ENCODE results near the gene HBZ. TPM values are rescaled to one million over a fixed set of nuclear protein-coding genes. Genes with fewer than 3 reads are reported as not detected.

Gene HBZ
- total and polyA plus RNA-seq, 4 donors: 0.09 to 9.2 (median 0.37) TPM; not detected in 1

DNA sequence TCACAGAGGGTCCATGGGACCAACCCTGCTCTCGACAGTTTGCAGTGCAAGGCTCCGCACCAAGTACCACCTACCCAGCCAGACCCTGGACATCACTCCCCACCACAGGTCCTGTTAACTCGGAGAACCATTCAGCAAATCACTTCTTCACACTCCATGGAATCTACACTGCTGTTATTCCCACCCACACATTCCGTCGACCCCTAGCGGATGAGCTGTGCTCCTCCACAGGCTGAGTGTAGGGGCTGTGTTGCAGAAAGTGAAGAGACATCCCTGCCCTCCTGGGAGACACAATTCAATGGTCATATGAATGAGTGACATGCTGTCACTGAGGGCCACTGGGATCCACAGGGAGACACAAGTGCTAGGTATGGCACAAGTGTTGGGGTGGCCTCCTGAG is 46.9 kb upstream of the HBZ start:
- TF ChIP-seq, protein P1, sequence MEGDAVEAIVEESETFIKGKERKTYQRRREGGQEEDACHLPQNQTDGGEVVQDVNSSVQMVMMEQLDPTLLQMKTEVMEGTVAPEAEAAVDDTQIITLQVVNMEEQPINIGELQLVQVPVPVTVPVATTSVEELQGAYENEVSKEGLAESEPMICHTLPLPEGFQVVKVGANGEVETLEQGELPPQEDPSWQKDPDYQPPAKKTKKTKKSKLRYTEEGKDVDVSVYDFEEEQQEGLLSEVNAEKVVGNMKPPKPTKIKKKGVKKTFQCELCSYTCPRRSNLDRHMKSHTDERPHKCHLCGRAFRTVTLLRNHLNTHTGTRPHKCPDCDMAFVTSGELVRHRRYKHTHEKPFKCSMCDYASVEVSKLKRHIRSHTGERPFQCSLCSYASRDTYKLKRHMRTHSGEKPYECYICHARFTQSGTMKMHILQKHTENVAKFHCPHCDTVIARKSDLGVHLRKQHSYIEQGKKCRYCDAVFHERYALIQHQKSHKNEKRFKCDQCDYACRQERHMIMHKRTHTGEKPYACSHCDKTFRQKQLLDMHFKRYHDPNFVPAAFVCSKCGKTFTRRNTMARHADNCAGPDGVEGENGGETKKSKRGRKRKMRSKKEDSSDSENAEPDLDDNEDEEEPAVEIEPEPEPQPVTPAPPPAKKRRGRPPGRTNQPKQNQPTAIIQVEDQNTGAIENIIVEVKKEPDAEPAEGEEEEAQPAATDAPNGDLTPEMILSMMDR (IDR thresholded peaks at IDR 0.05; ENCODE audit: control extremely low read depth, extremely low read depth): no peak
- ATAC-seq (ENCODE audit: insufficient read depth, low FRiP score): no peak
- Histone ChIP-seq H3K4me1 (ENCODE audit: control insufficient read depth in 5 of 5, insufficient read depth in 5 of 5, low read length in 5 of 5) (peaks cover 0 to 15% (median 2%) of the 10 kb centered on the region in 5 donors), H3K4me3 (no peak overlapping the region), H3K9me3 (ENCODE audit: control insufficient read depth in 4 of 4, insufficient read depth in 3 of 4, low read length in 3 of 4) (no peaks in the 10 kb centered on the region), H3K27ac (ENCODE audit: low read depth in 1 of 2, low read length in 1 of 2) (no peak overlapping the region), H3K9ac (ENCODE audit: insufficient read depth in 1 of 2, low read length in 2 of 2) (no peak overlapping the region), H3K27me3 (ENCODE audit: control insufficient read depth in 3 of 3, insufficient read depth in 3 of 3, low read length in 2 of 3) (no peaks in the 10 kb centered on the region), H3K36me3 (ENCODE audit: control insufficient read depth in 4 of 4, insufficient read depth in 4 of 4, low read length in 4 of 4) (peaks cover 11 to 16% (median 15%) of the 10 kb centered on the region in 4 donors)
- WGBS, 2 donors: 93 to 97% methylated on average over 6 of the region's 6 CpGs
- DNase-seq: no peak

DNA sequence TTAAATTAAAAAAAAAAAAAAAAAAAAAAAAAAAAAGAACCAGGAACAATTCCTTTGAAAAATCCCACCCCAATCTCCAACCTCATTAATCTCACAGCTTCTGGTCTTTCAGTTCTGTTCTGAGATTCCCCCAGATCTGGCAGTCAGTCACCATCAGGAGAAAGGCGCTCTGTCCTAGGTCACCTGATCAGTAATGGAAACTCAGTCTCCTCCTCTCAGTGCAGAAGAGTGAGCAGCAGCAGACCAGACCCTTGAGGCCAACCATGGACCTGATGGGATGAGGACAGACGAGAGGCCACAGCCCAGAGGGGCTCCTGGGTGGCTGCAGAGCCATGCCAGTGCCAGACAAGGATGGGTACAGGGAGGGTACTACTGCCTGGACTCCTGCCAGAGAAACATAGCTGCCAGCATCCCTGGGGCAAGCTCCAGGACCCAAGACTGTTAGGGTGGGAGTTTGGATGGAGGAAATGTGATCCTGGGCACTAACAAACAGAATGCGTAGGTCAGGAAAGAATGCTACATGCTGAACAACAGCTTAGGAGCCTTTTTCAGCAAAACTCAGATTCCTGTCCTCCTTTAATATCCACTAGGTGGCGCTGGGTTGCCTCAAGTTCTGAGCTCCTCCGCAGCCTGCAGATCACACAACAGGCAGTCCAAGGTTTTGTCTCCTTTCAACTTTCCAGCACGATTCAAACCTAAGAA is 45.7 kb upstream of the HBZ start:
- Histone ChIP-seq H3K27ac (ENCODE audit: low read depth in 1 of 2, low read length in 1 of 2) (no peak overlapping the region), H3K9me3 (ENCODE audit: control insufficient read depth in 4 of 4, insufficient read depth in 3 of 4, low read length in 3 of 4) (no peaks in the 10 kb centered on the region), H3K4me3 (no peak overlapping the region), H3K27me3 (ENCODE audit: control insufficient read depth in 3 of 3, insufficient read depth in 3 of 3, low read length in 2 of 3) (no peaks in the 10 kb centered on the region), H3K36me3 (ENCODE audit: control insufficient read depth in 4 of 4, insufficient read depth in 4 of 4, low read length in 4 of 4) (peaks cover 11 to 16% (median 15%) of the 10 kb centered on the region in 4 donors), H3K9ac (ENCODE audit: insufficient read depth in 1 of 2, low read length in 2 of 2) (no peak overlapping the region), H3K4me1 (ENCODE audit: control insufficient read depth in 5 of 5, insufficient read depth in 5 of 5, low read length in 5 of 5) (peaks cover 0 to 11% (median 0%) of the 10 kb centered on the region in 5 donors)
- ATAC-seq (ENCODE audit: insufficient read depth, low FRiP score) (no peak), DNase-seq (peak; percentile 72 to 88 (median 84))
- TF ChIP-seq, protein P1 (IDR thresholded peaks at IDR 0.05; ENCODE audit: control extremely low read depth, extremely low read depth): peak; percentile 77
- 30 to 38% methylated on average over 6 of the region's 6 CpGs for WGBS, 2 donors

DNA sequence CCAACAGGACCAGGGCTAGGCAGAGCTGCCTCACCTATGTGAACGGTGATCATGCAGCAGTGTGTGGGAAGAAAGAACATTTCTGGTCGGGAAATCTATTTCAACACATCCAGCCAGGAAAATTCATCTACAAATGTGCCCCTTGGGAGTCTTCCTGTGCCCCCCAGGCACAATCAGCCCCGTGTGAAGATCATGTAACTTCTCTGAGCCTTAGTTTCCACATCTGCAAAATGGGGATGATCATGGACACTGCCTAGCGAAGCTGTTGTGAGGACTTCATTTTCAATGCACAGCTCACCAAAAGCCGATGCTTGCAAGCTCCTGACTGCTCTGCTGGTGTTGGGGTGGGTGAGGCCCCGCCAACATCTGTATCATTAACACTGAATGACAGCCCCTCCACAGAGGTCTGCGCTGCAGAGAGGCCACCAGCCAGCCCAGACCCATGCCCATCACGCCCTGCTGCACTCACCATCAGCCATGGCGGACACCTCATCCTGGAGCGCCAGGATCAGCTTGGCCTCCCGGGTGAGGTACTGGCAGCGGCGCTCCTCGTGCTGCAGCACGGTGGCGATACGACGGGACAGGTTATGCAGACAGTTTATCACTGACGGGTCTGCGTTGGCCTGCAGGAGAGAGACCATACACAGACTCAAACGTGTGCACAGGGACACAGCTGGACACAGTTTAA is 40.1 kb upstream of the HBZ start:
- Histone ChIP-seq H3K4me1 (ENCODE audit: control insufficient read depth in 5 of 5, insufficient read depth in 5 of 5, low read length in 5 of 5) (no peaks in the 10 kb centered on the region), H3K4me3 (no peak overlapping the region), H3K36me3 (ENCODE audit: control insufficient read depth in 4 of 4, insufficient read depth in 4 of 4, low read length in 4 of 4) (peaks cover 14 to 28% (median 19%) of the 10 kb centered on the region in 4 donors), H3K9me3 (ENCODE audit: control insufficient read depth in 4 of 4, insufficient read depth in 3 of 4, low read length in 3 of 4) (no peaks in the 10 kb centered on the region), H3K9ac (ENCODE audit: insufficient read depth in 1 of 2, low read length in 2 of 2) (no peak overlapping the region), H3K27ac (ENCODE audit: low read depth in 1 of 2, low read length in 1 of 2) (no peak overlapping the region), H3K27me3 (ENCODE audit: control insufficient read depth in 3 of 3, insufficient read depth in 3 of 3, low read length in 2 of 3) (no peaks in the 10 kb centered on the region)
- ATAC-seq (ENCODE audit: insufficient read depth, low FRiP score) (no peak), DNase-seq (no peak)
- TF ChIP-seq, protein P1 (IDR thresholded peaks at IDR 0.05; ENCODE audit: control extremely low read depth, extremely low read depth): no peak
- WGBS, 2 donors: 95% methylated on average over 21 of the region's 21 CpGs

Data from lung (tissue), 12 donors.